HepG2 (cell line): ENCODE data around the gene HDDC2. TPM values are rescaled to one million over a fixed set of nuclear protein-coding genes. Genes with fewer than 3 reads are reported as not detected.

Source experiments
- AGO1 ChIP-seq: fragments of 200-400 bp; formaldehyde crosslinking; IDR thresholded peaks from 2 replicates; pipeline ENCODE4 v1.6.1; 2017; ENCODE audit warnings: mild to moderate bottlenecking, low read depth, low read length, moderate library complexity; ENCODE audit not compliant: poor library complexity, severe bottlenecking
- BHLHE40 ChIP-seq: IDR thresholded peaks from 2 replicates; pipeline ENCODE4 v1.6.1; 2011; ENCODE audit warnings: low read length, improper control_type of control experiment
- KDM5B ChIP-seq: sonication (generic); formaldehyde crosslinking; IDR thresholded peaks from 2 replicates; pipeline ENCODE4 v1.4.0; 2020; ENCODE audit warnings: missing genetic modification reagents, mild to moderate bottlenecking, borderline replicate concordance
- MAZ ChIP-seq, 2 experiments: sonication (generic) in 1 of 2; formaldehyde crosslinking in 1 of 2; IDR thresholded peaks; 2 replicates each; pipeline versions ENCODE4 v1.5.0 to v1.6.1; 2012 to 2020; ENCODE audit warnings: low read depth in 2 of 2, mild to moderate bottlenecking in 2 of 2, borderline replicate concordance in 1 of 2, improper control_type of control experiment in 1 of 2, low read length in 1 of 2, missing genetic modification reagents in 1 of 2, moderate library complexity in 1 of 2
- PRMT3 ChIP-seq: sonication (generic); formaldehyde crosslinking; IDR thresholded peaks from 2 replicates; pipeline ENCODE4 v1.8.1; 2022; ENCODE audit warnings: low read depth, mild to moderate bottlenecking, moderate library complexity, missing genetic modification reagents, borderline replicate concordance
- SIN3A ChIP-seq: IDR thresholded peaks from 2 replicates; pipeline ENCODE4 v1.6.1; 2011; ENCODE audit warnings: low read depth, mild to moderate bottlenecking, control low read depth, low read length, borderline replicate concordance
- SOX6 ChIP-seq, 2 experiments: fragments of 450-650 bp in 1 of 2; sonication (generic) in 1 of 2; formaldehyde crosslinking in 1 of 2; IDR thresholded peaks; 2 replicates each; pipeline versions ENCODE4 v1.4.0 to v1.6.1; 2017 to 2020; ENCODE audit warnings: antibody characterized with exemption in 1 of 2, mild to moderate bottlenecking in 1 of 2, missing genetic modification reagents in 1 of 2
- ZNF160 ChIP-seq: sonication (generic); formaldehyde crosslinking; IDR thresholded peaks from 2 replicates; pipeline ENCODE4 v1.8.0; 2022; ENCODE audit warnings: mild to moderate bottlenecking, inconsistent platforms, missing genetic modification reagents
- ZNF598 ChIP-seq: sonication (generic); formaldehyde crosslinking; IDR thresholded peaks from 2 replicates; pipeline ENCODE4 v1.5.1; 2020; ENCODE audit warnings: mild to moderate bottlenecking, missing genetic modification reagents, borderline replicate concordance
- ZNF850 ChIP-seq: sonication (generic); formaldehyde crosslinking; conservative IDR thresholded peaks from 2 replicates; pipeline ENCODE4 v1.9.0; 2021; ENCODE audit warnings: mild to moderate bottlenecking, missing genetic modification reagents
- polyA plus RNA-seq, 8 experiments: library from polyadenylated mRNA; depleted of rRNA in 3 of 8; stranded (reverse) in 7 of 8; unstranded in 1 of 8; fragments of >200 nt; fragmentation: Illumina TruSeq in 4 of 8; extraction: Trizol in 4 of 8; gene quantifications; 2 replicates each; pipeline versions ENCODE4 v1.2.1 to v1.2.3, GENCODE V29; 2011 to 2016; ENCODE audit warnings: low read depth in 4 of 8, missing spikeins in 1 of 8, mixed read lengths in 1 of 8; ENCODE audit not compliant: insufficient read depth in 1 of 8
- total RNA-seq, 5 experiments: library from RNA; depleted of rRNA; stranded (reverse); fragments of >200 nt; fragmentation: Illumina TruSeq; extraction: Trizol; gene quantifications; 2 replicates each; pipeline ENCODE4 v1.2.3, GENCODE V29; 2016; ENCODE audit warnings: low read depth in 1 of 5
- TF ChIP-seq, protein P1 (sequence below): sonication (generic); formaldehyde crosslinking; conservative IDR thresholded peaks from 2 replicates; pipeline ENCODE4 v1.4.0; 2020; ENCODE audit warnings: missing genetic modification reagents
- TF ChIP-seq, protein P2 (sequence below): sonication (generic); formaldehyde crosslinking; IDR thresholded peaks from 2 replicates; pipeline ENCODE4 v1.5.0; 2020; ENCODE audit warnings: missing genetic modification reagents
- TF ChIP-seq, protein P3 (sequence below): sonication (generic); formaldehyde crosslinking; IDR thresholded peaks from 2 replicates; pipeline ENCODE4 v1.4.0; 2020; ENCODE audit warnings: missing genetic modification reagents
- TF ChIP-seq, protein P4 (sequence below): IDR thresholded peaks from 2 replicates; pipeline ENCODE4 v1.4.0; 2020; ENCODE audit warnings: mild to moderate bottlenecking, missing genetic modification reagents

HDDC2 gene
- total and polyA plus RNA-seq, 2 of the 13 experiments (the other 11 are each of a cell fraction or from before 2014, with no cell fraction given) = 76.7 to 78.7 TPM

DNA sequence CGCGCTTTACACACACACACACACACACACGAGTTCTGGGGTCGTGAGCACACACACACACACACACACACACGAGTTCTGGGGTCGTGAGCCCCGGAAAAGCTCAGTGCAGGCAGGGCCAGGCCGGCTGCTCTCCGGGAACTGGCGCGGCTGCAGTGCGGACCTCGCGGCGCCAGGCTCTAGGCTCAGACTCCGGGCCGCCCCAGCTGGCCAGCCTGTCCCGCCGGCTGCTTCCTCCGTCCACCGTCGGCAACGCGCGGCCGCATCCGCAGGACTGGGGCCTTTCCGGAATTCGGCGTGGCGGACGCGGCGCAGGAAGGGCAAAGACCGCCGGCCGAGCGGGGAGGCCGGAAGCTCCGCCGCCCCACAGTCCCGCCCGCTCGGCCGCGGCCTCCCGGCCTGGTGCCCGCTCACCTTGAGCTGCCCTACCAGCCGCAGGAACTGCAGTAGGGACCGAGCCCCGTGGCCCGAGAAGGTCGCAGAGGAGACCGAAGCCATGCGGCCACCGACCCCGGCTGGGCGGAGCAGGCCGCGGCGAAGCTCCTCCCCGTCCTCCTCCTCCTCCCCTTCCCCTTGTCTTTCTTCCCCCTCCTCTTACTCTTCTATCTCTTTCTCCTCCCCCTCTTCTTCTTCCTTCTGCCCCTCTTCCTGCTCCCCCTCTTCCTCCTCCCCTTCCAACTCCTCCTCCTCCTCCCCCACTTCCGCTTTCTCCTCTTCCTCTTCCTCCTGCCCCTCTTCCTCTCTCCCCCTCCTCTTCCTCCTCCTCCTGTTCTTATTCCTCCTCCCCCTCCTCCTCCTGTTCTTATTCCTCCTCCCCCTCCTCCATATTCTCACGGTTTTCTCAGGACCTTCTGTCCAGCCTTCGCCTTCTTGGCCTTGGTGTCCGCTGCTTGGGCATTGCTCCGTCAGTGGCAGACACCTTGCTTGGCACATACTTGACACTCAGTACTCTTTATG lies at the start of gene HDDC2 (continued):
- TF ChIP-seq, protein P1, sequence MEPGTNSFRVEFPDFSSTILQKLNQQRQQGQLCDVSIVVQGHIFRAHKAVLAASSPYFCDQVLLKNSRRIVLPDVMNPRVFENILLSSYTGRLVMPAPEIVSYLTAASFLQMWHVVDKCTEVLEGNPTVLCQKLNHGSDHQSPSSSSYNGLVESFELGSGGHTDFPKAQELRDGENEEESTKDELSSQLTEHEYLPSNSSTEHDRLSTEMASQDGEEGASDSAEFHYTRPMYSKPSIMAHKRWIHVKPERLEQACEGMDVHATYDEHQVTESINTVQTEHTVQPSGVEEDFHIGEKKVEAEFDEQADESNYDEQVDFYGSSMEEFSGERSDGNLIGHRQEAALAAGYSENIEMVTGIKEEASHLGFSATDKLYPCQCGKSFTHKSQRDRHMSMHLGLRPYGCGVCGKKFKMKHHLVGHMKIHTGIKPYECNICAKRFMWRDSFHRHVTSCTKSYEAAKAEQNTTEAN (CRISPR knock-in tag) = peak; percentile 94
- TF ChIP-seq SIN3A (peak; percentile 56; the same call in 1 of the 2 replicates), KDM5B (CRISPR knock-in tag) (peak; percentile 100), PRMT3 (CRISPR knock-in tag) (no peak), SOX6 (IDR thresholded peaks at IDR 0.05) (no peak), SOX6 (CRISPR knock-in tag; IDR thresholded peaks at IDR 0.05) (no peak; the same call in 1 of the 2 replicates), BHLHE40 (0 out of 2 replicates have a peak, but pooled peaks have one; percentile 3), ZNF160 (CRISPR knock-in tag) (peak; percentile 77; the same call in 1 of the 2 replicates), MAZ (IDR thresholded peaks at IDR 0.05; ENCODE audit: borderline replicate concordance, low read depth, low read length) (0 out of 2 replicates have a peak, but pooled peaks have one; percentile 54), MAZ (CRISPR knock-in tag; IDR thresholded peaks at IDR 0.05; ENCODE audit: low read depth) (peak; percentile 97), ZNF598 (CRISPR knock-in tag) (peak; percentile 98), AGO1 (peak; percentile 75), ZNF850 (CRISPR knock-in tag) (peak; percentile 93)
- TF ChIP-seq, protein P2, sequence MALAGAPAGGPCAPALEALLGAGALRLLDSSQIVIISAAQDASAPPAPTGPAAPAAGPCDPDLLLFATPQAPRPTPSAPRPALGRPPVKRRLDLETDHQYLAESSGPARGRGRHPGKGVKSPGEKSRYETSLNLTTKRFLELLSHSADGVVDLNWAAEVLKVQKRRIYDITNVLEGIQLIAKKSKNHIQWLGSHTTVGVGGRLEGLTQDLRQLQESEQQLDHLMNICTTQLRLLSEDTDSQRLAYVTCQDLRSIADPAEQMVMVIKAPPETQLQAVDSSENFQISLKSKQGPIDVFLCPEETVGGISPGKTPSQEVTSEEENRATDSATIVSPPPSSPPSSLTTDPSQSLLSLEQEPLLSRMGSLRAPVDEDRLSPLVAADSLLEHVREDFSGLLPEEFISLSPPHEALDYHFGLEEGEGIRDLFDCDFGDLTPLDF (CRISPR knock-in tag) = peak; percentile 77; the same call in 1 of the 2 replicates
- TF ChIP-seq, protein P3, sequence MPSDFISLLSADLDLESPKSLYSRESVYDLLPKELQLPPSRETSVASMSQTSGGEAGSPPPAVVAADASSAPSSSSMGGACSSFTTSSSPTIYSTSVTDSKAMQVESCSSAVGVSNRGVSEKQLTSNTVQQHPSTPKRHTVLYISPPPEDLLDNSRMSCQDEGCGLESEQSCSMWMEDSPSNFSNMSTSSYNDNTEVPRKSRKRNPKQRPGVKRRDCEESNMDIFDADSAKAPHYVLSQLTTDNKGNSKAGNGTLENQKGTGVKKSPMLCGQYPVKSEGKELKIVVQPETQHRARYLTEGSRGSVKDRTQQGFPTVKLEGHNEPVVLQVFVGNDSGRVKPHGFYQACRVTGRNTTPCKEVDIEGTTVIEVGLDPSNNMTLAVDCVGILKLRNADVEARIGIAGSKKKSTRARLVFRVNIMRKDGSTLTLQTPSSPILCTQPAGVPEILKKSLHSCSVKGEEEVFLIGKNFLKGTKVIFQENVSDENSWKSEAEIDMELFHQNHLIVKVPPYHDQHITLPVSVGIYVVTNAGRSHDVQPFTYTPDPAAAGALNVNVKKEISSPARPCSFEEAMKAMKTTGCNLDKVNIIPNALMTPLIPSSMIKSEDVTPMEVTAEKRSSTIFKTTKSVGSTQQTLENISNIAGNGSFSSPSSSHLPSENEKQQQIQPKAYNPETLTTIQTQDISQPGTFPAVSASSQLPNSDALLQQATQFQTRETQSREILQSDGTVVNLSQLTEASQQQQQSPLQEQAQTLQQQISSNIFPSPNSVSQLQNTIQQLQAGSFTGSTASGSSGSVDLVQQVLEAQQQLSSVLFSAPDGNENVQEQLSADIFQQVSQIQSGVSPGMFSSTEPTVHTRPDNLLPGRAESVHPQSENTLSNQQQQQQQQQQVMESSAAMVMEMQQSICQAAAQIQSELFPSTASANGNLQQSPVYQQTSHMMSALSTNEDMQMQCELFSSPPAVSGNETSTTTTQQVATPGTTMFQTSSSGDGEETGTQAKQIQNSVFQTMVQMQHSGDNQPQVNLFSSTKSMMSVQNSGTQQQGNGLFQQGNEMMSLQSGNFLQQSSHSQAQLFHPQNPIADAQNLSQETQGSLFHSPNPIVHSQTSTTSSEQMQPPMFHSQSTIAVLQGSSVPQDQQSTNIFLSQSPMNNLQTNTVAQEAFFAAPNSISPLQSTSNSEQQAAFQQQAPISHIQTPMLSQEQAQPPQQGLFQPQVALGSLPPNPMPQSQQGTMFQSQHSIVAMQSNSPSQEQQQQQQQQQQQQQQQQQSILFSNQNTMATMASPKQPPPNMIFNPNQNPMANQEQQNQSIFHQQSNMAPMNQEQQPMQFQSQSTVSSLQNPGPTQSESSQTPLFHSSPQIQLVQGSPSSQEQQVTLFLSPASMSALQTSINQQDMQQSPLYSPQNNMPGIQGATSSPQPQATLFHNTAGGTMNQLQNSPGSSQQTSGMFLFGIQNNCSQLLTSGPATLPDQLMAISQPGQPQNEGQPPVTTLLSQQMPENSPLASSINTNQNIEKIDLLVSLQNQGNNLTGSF = peak; percentile 97
- TF ChIP-seq, protein P4, sequence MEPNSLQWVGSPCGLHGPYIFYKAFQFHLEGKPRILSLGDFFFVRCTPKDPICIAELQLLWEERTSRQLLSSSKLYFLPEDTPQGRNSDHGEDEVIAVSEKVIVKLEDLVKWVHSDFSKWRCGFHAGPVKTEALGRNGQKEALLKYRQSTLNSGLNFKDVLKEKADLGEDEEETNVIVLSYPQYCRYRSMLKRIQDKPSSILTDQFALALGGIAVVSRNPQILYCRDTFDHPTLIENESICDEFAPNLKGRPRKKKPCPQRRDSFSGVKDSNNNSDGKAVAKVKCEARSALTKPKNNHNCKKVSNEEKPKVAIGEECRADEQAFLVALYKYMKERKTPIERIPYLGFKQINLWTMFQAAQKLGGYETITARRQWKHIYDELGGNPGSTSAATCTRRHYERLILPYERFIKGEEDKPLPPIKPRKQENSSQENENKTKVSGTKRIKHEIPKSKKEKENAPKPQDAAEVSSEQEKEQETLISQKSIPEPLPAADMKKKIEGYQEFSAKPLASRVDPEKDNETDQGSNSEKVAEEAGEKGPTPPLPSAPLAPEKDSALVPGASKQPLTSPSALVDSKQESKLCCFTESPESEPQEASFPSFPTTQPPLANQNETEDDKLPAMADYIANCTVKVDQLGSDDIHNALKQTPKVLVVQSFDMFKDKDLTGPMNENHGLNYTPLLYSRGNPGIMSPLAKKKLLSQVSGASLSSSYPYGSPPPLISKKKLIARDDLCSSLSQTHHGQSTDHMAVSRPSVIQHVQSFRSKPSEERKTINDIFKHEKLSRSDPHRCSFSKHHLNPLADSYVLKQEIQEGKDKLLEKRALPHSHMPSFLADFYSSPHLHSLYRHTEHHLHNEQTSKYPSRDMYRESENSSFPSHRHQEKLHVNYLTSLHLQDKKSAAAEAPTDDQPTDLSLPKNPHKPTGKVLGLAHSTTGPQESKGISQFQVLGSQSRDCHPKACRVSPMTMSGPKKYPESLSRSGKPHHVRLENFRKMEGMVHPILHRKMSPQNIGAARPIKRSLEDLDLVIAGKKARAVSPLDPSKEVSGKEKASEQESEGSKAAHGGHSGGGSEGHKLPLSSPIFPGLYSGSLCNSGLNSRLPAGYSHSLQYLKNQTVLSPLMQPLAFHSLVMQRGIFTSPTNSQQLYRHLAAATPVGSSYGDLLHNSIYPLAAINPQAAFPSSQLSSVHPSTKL = peak; percentile 83
